PC-9 (cell line): ENCODE results near the gene MAML3. TPM values are rescaled to one million over a fixed set of nuclear protein-coding genes. Genes with fewer than 3 reads are reported as not detected.

Experiments
- BruUV-seq: library from RNA; stranded (reverse); fragments of 400-500 nt; replicated peaks from 2 replicates; lab custom pipeline; 2021; lab: Mats Ljungman, UMichigan
- CTCF ChIA-PET: fragments of 300-600 bp; sonication (Branson Sonifier 250); formaldehyde crosslinking; loops from one replicate; lab custom pipeline; 2022; ENCODE audit warnings: antibody characterized with exemption; lab: Charles Lee
- POLR2A ChIA-PET: fragments of 300-600 bp; sonication (Branson Sonifier 250); formaldehyde crosslinking; loops from one replicate; lab custom pipeline; 2022; ENCODE audit warnings: antibody characterized with exemption; ENCODE audit not compliant: unreplicated experiment; lab: Charles Lee
- DNase-seq, 2 experiments: peaks; one replicate each; pipeline versions ENCODE4 v3.0.0 to v3.0.0-alpha.2; 2015 to 2022; ENCODE audit warnings: mixed read lengths in 1 of 2
- H2AFZ ChIP-seq: fragments of 200-600 bp; sonication (generic); 2 replicates; pipeline ENCODE4 v1.8.1; 2017; ENCODE audit warnings: antibody characterized with exemption
- H3F3A ChIP-seq: fragments of 200-600 bp; sonication (generic); 2 replicates; pipeline ENCODE4 v1.8.1; 2017; ENCODE audit warnings: antibody characterized with exemption, mild to moderate bottlenecking, low read depth; ENCODE audit not compliant: insufficient read depth
- H3K27ac ChIP-seq: fragments of 200-600 bp; sonication (generic); 2 replicates; pipeline ENCODE4 v1.6.1; 2016; ENCODE audit warnings: mixed run types
- H3K27me3 ChIP-seq: fragments of 200-600 bp; sonication (generic); 2 replicates; pipeline ENCODE4 v1.6.1; 2016; ENCODE audit warnings: low read depth, mixed run types; ENCODE audit not compliant: insufficient read depth
- H3K36me3 ChIP-seq: fragments of 200-600 bp; sonication (generic); 2 replicates; pipeline ENCODE4 v1.6.1; 2016; ENCODE audit warnings: low read depth, mixed run types
- H3K4me1 ChIP-seq: fragments of 200-600 bp; sonication (generic); replicated peaks from 2 replicates; pipeline ENCODE4 v1.6.1; 2016; ENCODE audit warnings: mixed run types; ENCODE audit not compliant: insufficient read depth
- H3K4me2 ChIP-seq: fragments of 200-600 bp; sonication (generic); 2 replicates; pipeline ENCODE4 v1.6.1; 2017; ENCODE audit warnings: mixed run types
- H3K4me3 ChIP-seq: fragments of 200-600 bp; sonication (generic); 2 replicates; pipeline ENCODE4 v1.6.1; 2016; ENCODE audit warnings: mixed run types
- H3K79me2 ChIP-seq: fragments of 200-600 bp; sonication (generic); 2 replicates; pipeline ENCODE4 v1.6.1; 2017; ENCODE audit warnings: low read depth, mixed run types
- H3K9me2 ChIP-seq: fragments of 200-600 bp; sonication (generic); 2 replicates; pipeline ENCODE4 v1.8.1; 2017; ENCODE audit warnings: mild to moderate bottlenecking; ENCODE audit not compliant: insufficient read depth
- H3K9me3 ChIP-seq: fragments of 200-600 bp; sonication (generic); 2 replicates; pipeline ENCODE4 v1.8.1; 2016; ENCODE audit warnings: low read depth; ENCODE audit not compliant: insufficient read depth
- H4K20me1 ChIP-seq: fragments of 200-600 bp; sonication (generic); 2 replicates; pipeline ENCODE4 v1.8.1; 2017; ENCODE audit not compliant: insufficient read depth
- EZH2 ChIP-seq: fragments of 200-600 bp; sonication (generic); IDR thresholded peaks from 2 replicates; pipeline ENCODE4 v1.8.0; 2017; ENCODE audit warnings: antibody characterized with exemption, low read depth
- intact Hi-C: fragments of 100-400 bp; cut with micrococcal nuclease; formaldehyde crosslinking; loops from one replicate; pipeline ENCODE4 v1.10.0; 2022; ENCODE audit not compliant: unreplicated experiment
- total RNA-seq: library from RNA; stranded (reverse); gene quantifications from 2 replicates; pipeline ENCODE4 v1.2.3, GENCODE V29; 2021
- TF ChIP-seq, protein P1 (sequence below): fragments of 200-600 bp; sonication (generic); conservative IDR thresholded peaks from 2 replicates; pipeline ENCODE4 v1.6.1; 2017; ENCODE audit warnings: mixed run types, antibody characterized with exemption, mild to moderate bottlenecking, moderate library complexity

MAML3 gene
- total RNA-seq, 1 experiment from 2014 or later: 15.2 TPM

DNA sequence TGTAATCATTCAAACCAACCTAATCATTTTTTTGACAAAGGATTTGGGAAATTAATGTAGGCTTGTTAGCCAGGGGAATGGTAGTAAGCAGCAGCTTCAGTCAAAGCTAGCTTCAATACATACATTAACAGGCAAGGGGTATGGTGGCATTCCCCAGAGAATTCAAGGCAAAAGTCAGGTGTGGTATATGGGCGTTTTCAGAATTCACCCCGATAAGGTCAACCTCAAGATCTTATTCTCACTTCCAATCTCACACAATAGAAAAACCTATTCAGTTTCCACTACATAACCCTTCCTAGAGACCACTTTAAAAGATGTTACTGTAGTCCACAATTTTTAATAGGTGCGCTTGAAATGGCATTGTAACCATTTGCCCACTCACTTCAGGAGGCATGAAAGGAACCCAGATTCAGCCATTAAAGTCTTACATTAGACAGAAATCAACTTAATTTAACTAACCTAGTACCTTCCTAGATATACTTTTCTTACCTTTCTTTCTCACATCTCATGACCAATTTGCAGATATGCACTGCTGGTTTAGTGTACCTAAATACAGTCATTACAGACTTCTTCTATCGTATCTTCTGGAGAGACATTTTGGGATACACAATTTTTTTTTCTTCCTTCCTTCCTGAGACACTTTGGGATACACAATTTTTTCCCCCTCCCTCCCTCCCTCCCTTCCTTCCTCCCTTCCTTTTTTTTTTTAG, 34.9 kb downstream of the MAML3 start:
- Histone ChIP-seq H3K4me3 (no peak overlapping the region), H3K9me3 (peaks cover 3% of the 10 kb centered on the region; the same call in 1 of the 2 replicates), H3K79me2 (peaks cover 39% of the 10 kb centered on the region), H4K20me1 (no peaks in the 10 kb centered on the region), H3K27ac (no peak overlapping the region), H3K4me1 (peaks cover 11% of the 10 kb centered on the region), H2AFZ (no peak overlapping the region), H3K36me3 (no peaks in the 10 kb centered on the region; the same call in 1 of the 2 replicates), H3K9me2 (no peaks in the 10 kb centered on the region), H3K27me3 (no peaks in the 10 kb centered on the region), H3K4me2 (no peak overlapping the region), H3F3A (no peaks in the 10 kb centered on the region)
- POLR2A ChIA-PET: no interaction called here
- DNase-seq: no peak
- CTCF ChIA-PET: interaction anchor here (0.6 kb wide), 1 partner anchor 181 kb away, joined by 4 read pairs; no protein-coding TSS in a partner anchor
- no TSS peak for BruUV-seq
- TF ChIP-seq EZH2: no peak
- intact Hi-C loops: no loop called here

DNA sequence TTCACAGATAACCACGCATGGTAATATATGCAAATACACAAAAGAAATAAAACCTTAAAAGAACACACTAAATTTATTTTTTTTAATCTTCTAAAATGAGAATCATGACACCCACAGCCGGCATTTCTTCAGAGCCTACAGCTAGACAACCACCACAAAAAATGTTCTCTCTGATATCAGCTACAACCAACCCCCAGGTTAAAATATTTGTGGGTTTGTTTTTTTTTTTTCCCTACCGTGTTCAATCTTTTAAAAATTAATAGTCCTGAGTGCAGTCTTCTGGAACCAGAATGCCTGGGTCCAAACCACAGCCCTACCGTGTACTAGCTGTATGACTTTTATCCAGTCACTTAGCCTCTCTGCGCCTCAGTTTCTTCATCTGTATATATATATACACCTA, 36.0 kb downstream of the MAML3 start:
- intact Hi-C loops: no loop called here
- BruUV-seq: no TSS peak
- no peak overlapping the region for H2AFZ ChIP-seq
- no peak overlapping the region for H3K27ac ChIP-seq
- H3K9me2 ChIP-seq: no peaks in the 10 kb centered on the region
- H3K36me3 ChIP-seq: no peaks in the 10 kb centered on the region; the same call in 1 of the 2 replicates
- no peak overlapping the region for H3K4me3 ChIP-seq
- ChIA-PET CTCF (no interaction called here), POLR2A (interaction anchor here (0.6 kb wide), 1 partner anchor 121 kb away, joined by 7 read pairs; no protein-coding TSS in a partner anchor)
- H3K9me3 ChIP-seq: peaks cover 3% of the 10 kb centered on the region; the same call in 1 of the 2 replicates
- no peak for DNase-seq
- peaks cover 42% of the 10 kb centered on the region for H3K79me2 ChIP-seq
- TF ChIP-seq, protein P1, sequence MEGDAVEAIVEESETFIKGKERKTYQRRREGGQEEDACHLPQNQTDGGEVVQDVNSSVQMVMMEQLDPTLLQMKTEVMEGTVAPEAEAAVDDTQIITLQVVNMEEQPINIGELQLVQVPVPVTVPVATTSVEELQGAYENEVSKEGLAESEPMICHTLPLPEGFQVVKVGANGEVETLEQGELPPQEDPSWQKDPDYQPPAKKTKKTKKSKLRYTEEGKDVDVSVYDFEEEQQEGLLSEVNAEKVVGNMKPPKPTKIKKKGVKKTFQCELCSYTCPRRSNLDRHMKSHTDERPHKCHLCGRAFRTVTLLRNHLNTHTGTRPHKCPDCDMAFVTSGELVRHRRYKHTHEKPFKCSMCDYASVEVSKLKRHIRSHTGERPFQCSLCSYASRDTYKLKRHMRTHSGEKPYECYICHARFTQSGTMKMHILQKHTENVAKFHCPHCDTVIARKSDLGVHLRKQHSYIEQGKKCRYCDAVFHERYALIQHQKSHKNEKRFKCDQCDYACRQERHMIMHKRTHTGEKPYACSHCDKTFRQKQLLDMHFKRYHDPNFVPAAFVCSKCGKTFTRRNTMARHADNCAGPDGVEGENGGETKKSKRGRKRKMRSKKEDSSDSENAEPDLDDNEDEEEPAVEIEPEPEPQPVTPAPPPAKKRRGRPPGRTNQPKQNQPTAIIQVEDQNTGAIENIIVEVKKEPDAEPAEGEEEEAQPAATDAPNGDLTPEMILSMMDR: no peak
- no peak for TF ChIP-seq EZH2
- H3K4me1 ChIP-seq: peaks cover 11% of the 10 kb centered on the region
- no peaks in the 10 kb centered on the region for H3F3A ChIP-seq
- H3K27me3 ChIP-seq: no peaks in the 10 kb centered on the region
- no peak overlapping the region for H3K4me2 ChIP-seq
- no peaks in the 10 kb centered on the region for H4K20me1 ChIP-seq

DNA sequence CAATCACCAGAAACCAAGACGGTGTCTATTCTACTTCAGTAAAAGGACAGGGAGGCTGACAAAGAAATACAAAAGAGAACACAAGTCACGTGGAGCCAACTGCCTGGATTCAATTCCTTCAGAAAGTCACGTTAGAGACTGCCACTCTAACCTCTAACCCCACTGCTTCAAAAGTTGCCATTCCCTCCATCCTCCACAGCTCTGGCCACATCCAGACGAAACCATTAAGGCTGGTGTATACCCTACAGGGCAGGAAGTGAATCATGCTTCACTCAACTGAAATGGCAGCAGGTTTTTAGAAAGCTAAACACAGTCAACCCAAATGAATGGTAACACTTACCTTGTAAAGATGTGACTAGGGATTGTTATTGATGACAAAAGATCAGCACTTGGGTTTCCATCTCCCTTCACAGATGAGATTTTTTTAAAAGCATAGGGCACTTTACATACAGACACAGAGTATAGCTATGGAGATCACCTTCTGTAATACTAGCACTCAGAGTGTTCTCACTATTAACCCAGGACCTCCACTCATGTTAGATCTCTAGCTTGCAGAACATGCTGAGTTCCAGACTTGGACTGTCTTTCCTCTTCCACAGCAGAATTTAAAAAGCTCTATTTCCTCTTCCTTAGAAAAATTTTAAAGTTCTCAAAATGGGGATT, 37.4 kb downstream of the MAML3 start:
- peaks cover 38% of the 10 kb centered on the region for H3K79me2 ChIP-seq
- intact Hi-C loops: no loop called here
- no peaks in the 10 kb centered on the region; the same call in 1 of the 2 replicates for H3K36me3 ChIP-seq
- POLR2A ChIA-PET: interaction anchor here (0.7 kb wide), 3 partner anchors 31 to 489 kb away, joined by 3 to 6 read pairs (median 4); no protein-coding TSS in a partner anchor
- peaks cover 3% of the 10 kb centered on the region; the same call in 1 of the 2 replicates for H3K9me3 ChIP-seq
- H3K27ac ChIP-seq: peak overlapping the region; percentile 52
- no TSS peak for BruUV-seq
- no peak overlapping the region for H3K4me3 ChIP-seq
- H3K27me3 ChIP-seq: no peaks in the 10 kb centered on the region
- CTCF ChIA-PET: no interaction called here
- peak in 1 of 2 experiments; percentile 45 for DNase-seq
- H4K20me1 ChIP-seq: no peaks in the 10 kb centered on the region
- H2AFZ ChIP-seq: no peak overlapping the region
- TF ChIP-seq EZH2: no peak
- TF ChIP-seq, protein P1: no peak
- H3K4me1 ChIP-seq: peaks cover 11% of the 10 kb centered on the region
- H3F3A ChIP-seq: no peaks in the 10 kb centered on the region
- no peak overlapping the region for H3K4me2 ChIP-seq
- no peaks in the 10 kb centered on the region for H3K9me2 ChIP-seq
